Lung microvascular endothelial cell (primary cell): ENCODE data around the gene GPC6. TPM values are rescaled to one million over a fixed set of nuclear protein-coding genes. Genes with fewer than 3 reads are reported as not detected.

ENCODE experiments used
- DNase-seq, 2 donors: peaks; one replicate each; pipeline versions ENCODE4 v3.0.0 to v3.0.0-alpha.2; 2010; ENCODE audit warnings: low read depth in 2 of 2
- total RNA-seq: library from RNA; depleted of rRNA; stranded (reverse); fragments of >200 nt; gene quantifications from 2 replicates; pipeline ENCODE4 v1.2.1, GENCODE V29; 2014

GPC6 gene
- total RNA-seq, 1 donor from 2014 or later, result under 0.01 TPM

DNA sequence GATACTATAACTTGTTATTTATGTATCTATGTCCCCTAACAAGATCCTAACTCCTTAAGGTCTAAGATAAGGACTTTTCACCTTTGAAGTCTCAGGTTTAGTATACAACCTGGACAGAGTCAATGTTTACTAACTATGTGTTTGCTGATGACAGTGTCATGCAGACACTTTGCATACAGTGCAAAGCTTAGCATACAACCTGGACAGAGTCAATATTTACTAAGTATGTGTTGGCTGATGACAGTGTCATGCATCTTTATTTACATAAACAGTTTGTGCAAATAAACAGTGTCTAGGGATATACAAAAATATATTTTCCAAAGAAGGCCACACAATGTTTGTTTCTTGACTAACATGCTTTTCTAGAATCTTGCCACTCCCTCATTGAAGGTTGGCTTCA, 1218.2 kb downstream of the GPC6 start:
- no peak for DNase-seq

DNA sequence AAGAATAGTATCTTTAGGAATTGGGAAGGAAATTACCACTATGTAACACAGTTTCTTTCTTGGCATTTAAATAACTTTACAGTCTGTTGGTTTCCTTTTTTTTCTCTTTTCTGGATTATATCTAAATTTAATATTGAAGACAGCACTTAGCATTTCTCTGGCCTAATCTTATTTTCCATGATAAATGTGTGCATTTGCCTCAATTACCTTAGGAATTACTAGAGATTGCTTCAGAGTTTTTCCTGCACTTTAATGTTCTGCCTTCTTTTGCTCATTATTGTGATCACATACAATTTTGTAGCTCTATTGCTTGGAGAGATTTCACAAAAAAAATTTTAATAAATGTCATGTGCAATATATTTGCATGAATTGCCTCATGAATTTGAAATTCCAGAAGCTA, 1227.7 kb downstream of the GPC6 start:
- no peak for DNase-seq

DNA sequence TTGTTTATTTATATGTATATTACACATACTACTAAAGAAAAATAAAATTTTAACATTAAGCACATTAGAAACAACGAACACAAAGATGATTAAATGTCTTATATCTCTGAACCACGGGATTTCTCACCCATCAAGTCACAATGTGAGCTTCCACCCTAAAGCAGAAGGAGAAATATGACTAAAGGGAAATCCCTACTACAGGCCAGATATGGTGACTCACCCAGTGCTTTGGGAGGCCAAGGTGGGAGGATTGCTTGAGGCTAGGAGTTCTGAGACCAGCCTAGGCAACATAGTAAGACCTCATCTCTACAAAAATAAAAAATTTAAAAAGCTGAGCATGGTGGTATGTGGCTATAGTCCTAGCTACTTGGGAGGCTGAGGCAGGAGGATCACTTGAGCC, 1228.3 kb downstream of the GPC6 start:
- no peak for DNase-seq

DNA sequence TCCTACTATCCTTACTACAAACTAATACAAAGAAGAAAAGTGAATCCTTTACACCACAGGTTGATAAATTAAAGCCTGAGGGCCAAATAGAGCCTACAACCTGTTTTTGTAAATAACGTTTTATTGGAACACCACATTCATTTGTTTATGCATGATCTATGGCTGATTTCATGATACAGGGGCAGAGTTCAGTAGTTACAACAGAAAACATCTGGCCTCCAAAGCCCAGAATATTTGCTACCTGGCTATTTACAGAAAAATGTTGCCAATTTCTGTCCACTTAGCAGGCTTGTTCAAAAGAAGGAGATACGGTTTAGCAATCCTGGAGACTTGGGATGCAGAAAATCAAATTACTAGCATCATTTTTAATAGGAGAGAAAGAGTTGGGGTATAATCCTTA, 1228.8 kb downstream of the GPC6 start:
- no peak for DNase-seq
